HG03039 (cell line): Measurements from ENCODE around the gene ZC3H8.
"Not testable (repeated sequence)": the region's sequence is repeated elsewhere in the genome, so short reads cannot be mapped to it uniquely, and the experiment has no call there.

Source experiments
- ATAC-seq: cut with Tn5 transposase; IDR thresholded peaks from one replicate; pipeline ENCODE4 v1.9.1; 2021; ENCODE audit warnings: mild to moderate bottlenecking, moderate library complexity; ENCODE audit not compliant: unreplicated experiment

ZC3H8 gene

DNA sequence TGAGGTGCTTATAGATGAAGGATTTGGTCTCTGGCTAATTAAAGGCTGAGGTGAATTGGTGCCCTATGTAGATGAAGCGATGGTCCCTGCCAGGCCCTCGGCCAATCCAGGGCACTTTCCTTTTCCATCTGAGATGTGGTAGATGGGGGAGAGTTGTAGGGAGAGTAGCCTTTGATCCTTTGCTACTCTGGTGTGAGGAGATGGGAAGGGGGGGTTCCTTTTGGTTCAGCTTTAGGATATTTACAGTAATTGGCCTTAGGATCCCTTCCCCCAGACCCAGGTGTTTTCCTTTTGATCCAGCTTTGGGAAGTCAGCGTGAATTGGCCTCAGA, 5.4 kb upstream of the ZC3H8 start:
- no peak for ATAC-seq

DNA sequence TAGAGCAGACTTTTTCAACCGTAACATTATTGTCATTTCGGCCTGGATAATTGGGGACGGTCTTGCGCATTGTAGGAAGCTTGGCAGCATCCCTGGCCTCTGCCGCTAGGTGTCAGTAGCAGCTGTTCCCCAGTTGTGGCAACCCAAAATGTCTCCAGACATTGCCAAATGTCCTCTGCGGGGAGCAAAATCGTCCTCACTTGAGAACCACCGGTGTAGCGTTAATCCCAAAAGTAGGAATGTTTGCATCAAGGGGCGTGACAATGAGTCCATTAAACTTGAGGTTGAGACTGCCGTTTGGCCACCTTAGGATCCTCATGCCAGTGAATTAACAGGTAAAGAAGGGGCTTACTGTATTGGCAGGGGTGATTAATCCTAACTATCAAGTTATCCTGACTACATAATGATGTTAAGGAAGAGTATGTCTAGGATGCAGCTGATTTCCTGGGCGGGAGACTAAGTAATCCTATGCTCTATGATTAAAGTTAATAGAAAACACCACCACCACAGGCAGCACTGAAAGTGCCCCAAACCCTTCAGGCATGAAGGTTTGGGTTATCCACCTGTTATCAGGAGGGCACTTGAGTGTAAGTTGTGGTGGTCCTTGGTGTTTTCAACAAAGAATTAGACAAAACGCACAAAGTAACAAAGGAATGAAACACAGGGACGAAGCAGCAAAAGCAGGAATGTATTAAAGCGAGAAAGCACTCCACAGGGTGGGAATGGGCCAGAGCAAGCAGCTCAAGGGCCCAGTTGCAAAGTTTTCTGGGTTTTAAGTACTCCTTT, 4.9 kb upstream of the ZC3H8 start:
- no peak for ATAC-seq

DNA sequence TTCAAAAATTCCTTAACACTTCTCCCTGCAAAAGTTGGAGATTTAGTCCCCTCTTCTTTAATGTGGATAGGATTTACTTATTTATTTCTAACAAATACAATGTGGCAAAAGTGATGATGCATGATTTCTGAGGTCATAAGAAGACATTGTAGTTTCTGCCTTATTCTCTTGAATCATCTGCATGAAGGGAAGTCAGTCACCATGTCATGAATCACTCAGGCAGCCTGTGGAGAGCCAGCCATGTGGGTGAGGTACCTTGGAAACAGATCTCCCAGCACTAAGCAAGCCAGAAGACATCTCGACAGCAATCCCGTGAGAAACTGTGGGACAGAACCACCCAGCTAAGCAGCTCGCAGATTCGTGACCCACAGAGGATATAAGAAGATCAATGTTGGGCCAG, 2.7 kb upstream of the ZC3H8 start:
- ATAC-seq: no peak

DNA sequence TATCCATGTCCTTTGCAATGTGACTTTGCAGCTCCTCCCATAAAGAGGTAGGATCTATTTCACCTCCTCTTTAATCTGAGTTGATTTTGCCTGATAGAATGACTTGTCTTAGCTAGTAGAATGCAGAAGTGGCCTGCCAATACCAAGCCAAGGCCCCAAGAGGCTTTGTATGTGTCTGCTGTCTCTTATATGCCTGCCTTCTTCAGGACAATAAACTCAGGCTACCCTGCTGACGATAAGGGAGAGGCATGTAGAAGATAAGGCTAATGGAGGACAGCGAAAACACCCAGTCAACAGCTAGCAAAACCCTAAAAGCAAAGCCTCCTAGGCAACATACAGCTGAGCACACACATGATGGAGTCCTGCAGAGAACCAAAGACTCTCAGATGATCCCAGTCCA, 1.8 kb upstream of the ZC3H8 start:
- no peak for ATAC-seq

DNA sequence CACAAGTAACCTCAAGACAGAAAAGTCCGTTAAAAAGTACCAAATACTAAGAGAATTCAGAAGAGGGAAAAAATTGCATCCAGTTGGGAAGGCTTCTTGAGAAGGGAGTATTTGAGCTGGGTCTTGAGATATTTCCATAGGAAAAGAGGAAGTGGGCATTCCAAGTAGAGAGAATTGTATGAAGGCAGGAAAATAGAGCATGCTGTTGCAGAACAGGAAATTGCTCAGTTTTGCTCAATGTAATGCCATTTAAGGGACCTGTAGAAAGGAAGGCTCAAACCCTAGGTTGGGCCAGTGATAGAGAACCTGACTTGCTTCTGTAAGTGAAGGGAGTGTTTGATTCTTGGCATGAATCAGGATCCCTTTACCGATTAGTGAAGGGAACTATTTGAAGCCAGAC, 1.0 kb upstream of the ZC3H8 start:
- ATAC-seq: no peak

DNA sequence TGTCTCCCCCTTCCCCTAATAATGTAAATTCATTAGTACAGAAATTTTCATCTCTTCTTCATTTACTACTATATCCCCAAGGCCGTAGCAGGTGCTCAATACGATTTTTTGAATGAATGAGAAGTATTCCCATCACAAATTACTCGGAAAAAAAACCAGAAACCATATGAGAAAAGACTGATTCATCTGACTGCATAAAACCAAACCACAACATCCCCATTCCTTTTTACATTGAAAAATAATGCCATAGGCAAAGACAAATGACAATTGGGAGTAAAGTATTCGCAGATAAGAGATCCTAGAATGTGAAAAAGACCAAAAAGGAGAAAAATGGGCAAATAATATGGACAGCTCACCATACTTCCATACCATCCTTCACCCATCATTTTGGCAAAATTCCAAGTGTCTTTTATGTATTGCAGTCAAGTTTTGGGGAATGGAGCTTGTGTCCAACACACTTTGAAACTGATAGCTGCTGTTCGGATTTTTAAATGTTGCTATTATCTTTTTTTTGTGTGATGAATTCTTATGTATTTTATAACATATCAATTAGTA, 1.5 kb downstream of the ZC3H8 start:
- ATAC-seq: no peak

DNA sequence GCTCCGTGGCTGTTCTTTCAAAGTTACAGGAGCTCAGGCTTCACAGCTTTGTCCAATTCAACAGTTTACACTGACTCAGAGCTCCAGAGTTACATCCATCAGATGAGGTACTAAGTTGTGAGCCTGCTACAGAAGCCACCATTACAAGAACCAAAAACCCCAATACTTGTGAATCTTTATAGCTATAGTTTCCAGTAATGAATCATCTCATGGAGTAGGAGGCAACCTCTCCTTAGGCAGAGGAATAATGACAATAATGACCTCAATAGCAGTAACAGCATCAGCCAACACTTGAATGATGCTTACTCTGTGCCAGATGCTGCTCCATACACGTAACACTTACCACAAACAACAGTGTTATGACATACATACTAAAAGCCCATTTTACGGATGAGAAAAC, 3.6 kb downstream of the ZC3H8 start:
- no peak for ATAC-seq

DNA sequence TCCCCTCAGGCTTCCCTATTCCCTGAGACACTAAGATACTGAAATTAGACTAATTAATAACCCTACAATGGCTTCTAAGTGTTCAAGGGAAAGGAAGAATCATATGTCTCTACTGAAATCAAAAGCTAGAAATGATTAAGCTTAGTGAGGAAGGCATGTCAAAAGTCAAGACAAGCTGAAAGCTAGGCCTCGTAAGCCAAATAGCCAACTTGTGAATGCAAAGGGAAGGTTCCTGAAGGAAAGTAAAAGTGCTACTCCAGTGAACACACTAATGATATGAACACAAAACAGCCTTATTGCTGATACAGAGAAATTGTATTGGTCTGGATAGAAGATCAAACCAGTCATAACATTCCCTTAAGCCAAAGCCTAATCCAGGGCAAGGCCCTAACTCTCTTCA, 10.0 kb downstream of the ZC3H8 start:
- no peak for ATAC-seq

DNA sequence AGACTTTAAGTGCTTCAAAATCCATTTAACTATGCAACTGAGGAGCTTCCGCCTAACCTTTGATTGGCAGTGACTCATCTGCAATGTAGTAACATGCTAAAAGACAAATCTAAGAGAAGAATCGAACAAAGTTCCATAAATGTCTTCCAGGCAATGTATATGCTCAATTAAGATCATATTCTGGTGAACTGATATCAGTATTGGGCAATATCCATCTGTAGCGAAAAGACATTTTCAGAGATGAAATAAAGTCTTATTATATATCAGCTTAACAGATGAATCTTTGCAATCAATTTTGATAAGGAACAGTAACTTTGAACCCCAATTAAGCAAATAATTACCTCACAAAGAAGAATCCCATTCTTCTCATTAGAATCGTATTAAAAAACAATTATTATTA, 11.6 kb downstream of the ZC3H8 start:
- no peak for ATAC-seq

DNA sequence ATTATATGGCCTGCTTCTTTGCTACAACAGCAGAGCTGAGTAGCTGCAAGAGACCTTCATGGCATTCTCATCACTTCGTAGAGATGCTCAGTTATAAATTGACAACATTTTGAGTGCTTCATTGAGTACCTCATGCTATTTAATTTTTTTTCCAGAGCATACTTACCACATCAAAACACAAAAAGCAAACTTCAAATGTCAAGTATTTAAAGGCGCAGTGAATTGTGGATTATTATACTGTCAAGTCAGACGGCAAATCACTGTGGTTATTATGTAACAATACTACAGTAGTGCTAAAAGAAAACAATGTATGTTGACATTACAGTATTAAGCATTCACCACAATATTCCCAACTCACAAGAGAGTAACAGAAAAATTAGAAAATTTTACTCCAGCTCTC, 12.5 kb downstream of the ZC3H8 start:
- no peak for ATAC-seq

DNA sequence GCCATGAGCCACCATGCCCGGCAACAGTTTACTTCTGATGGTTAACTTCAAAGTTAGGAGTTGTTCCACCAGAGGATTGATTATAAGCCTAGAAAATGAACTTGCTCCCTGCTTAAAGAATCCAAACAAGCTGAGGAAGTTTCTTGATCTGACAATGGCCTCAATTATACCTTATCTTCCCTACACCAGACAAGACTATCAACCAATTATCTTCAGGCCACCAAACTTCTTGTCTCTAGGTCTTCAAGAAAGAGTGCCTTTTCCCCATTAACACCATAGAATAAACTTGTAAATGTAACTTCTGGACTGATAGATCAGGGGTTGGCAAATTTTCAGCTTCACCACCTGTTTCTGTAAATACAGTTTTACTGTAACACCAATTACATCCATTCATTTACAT, 15.0 kb downstream of the ZC3H8 start:
- no peak for ATAC-seq

DNA sequence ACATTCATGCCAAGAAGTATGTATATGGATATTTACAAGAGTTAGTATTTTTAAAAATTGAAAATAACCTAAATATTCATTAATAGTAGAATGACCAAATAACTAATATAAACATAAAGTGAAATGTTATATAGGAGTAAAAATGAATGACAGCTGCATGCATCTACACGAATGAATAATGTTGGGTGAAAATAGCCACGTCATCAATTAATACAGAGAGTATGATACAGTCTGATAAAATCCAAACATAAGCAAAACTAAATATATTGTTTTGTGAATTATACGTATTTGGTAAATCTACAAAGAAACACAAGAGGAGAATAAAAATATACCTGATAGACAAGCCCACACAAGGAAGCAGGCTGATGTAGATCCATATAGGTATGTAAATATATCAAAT, 24.5 kb downstream of the ZC3H8 start:
- no peak for ATAC-seq

DNA sequence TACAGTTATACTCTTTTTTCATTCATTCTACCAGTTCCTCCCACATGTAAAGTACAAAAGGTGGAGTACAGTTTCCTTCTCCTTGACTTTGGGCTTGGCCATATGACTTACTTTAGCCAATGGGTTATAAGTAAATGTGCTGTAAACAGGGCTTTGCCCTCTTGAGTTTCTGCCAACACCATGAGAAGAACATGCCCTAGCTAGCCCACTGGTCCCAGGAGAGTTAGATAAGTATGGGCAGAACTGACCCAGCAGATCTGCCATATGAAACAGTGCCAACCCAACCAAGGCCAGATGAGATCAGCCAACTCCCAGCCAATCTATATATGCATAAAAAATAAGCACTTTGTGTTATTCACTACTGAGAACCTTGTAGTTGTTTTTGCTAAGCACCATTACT, 25.5 kb downstream of the ZC3H8 start:
- no peak for ATAC-seq

DNA sequence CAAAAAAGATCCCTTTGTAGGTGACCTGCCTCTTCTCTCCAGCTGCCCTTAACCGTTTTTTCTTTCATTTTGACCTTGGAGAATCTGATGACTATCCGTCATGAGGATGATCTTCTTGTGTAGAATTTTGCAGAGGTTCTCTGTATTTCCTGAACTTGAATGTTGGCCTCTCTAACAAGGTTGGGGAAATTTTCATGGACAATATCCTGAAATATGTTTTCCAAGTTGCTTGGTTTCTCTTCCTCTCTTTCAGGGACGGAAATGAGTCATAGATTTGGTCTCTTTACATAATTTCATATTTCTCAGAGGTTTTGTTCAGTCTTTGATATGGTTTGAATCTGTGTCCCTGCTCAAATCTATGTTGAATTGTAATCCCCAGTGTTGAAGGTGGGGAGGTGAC, 34.0 kb downstream of the ZC3H8 start:
- no peak for ATAC-seq

DNA sequence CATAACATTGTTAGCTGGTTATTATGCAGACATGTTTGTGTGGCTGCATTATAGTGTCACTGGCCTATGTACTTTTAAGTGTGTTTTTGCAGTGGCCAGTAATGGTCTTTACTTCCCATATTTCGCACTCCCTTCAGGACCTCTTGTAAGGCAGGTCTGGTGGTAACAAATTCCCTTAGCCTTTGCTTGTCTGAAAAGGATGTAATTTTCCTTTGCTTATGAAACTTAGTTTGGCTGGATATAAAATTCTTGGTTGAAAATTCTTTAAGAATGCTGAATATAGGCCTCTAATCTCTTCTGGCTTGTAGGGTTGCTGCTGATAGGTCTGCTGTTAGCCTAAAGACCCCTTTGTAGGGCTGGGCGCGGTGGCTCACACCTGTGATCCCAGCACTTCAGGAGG, 34.7 kb downstream of the ZC3H8 start:
- no peak for ATAC-seq

DNA sequence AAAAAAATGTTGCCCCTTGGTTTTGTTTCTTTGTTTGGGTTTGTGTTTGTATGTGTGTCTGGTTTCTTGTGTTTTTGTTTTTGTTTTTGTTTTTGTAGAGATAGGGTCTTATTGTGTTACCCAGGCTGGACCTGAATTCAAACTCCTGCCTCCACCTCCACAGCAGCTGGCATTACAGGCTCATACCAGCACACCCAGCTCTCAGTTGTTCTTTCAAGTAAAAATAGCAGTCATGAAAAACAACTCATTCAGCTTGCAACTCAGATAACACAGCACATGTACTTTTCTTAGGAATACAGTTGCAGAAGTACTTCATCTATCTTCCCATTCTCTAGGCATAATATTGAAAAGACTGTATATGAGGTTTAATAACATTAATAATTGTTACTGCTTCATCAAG, 37.0 kb downstream of the ZC3H8 start:
- ATAC-seq: no peak

DNA sequence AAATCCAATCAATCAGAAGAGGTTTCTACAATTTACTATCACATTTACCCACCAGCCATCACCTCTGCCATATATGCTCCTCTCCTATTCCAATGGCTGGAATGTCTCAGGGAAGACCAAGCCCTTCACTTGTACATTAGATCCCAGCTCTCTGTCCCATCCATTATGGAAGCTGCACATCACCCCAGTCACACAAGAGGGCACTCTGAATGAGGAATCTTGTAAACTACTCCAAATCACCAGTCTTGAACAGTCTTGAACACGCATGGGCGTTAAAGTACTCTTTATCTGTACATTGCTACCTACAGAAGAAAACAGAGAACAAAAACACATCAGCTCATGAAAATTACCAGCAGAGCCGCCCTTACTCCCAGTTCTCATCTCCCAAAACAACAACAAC, 38.7 kb downstream of the ZC3H8 start:
- no peak for ATAC-seq

DNA sequence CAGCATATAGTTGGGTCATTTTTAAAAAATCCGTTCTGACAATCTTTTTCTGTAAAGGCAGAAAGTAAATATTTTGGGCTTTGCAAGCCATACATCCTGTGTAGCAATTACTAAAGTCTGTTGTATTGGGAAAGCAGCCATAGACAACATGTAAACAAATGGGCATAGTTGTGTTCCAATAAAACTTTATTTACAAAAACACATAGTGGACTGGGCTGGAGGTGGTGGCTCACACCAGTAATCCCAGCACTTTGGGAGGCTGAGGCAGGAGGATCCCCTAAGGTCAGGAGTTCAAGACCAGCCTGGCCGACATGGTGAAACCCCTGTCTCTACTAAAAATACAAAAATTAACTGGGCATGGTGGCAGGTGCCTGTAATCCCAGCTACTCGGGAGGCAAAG, 46.9 kb downstream of the ZC3H8 start:
- not testable (repeated sequence) for ATAC-seq

DNA sequence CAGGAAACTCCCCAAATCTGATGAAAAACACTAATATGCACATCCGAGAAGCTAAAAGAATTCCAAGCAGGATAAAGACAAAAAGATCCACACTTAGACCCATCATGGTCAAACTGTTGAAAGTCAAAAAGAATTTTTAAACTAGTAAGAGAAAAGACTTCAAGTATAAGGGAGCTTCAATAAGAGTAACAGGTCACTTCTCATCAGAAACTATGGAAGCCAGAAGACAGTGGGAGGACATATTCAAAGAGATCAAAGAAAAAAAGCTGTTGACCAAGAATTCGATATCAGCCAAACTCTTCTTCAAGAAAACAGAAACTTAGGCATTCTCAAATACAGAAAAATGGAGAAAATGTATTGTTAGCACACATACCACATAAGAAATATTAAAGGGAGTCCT, 50.4 kb downstream of the ZC3H8 start:
- ATAC-seq: no peak

DNA sequence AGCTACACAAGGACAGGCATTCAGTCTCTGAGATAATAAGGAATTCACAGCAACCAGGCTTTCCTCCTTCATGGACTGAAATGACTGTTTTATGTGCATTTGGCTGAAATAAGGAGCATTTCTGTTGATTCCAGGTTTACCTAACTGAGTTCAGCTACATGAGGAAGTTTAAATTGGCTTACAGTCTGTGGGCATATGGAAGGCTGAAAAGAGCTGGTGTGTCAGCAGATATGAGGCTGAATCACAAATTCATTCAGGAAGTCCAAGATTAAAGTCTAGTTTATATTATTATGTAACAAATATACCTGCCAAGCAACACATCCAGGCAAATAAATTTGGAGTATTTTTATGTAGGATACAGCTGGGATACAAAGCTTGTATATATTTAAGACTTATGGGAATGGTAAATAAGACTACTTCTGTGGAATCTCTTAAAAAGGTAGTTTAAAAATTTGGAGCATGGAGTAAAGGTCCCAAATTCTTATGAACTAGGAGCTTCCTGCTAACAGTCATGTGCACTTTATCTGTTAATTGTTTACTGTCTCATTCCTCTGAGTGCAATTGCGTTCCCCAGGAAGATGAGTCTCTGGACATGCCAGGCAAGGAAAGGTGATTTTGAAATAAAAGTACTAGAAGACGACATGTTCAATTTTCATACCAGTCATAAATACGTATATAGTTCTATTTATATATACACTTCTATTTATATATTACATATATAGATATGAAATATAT, 53.0 kb downstream of the ZC3H8 start:
- ATAC-seq: no peak

DNA sequence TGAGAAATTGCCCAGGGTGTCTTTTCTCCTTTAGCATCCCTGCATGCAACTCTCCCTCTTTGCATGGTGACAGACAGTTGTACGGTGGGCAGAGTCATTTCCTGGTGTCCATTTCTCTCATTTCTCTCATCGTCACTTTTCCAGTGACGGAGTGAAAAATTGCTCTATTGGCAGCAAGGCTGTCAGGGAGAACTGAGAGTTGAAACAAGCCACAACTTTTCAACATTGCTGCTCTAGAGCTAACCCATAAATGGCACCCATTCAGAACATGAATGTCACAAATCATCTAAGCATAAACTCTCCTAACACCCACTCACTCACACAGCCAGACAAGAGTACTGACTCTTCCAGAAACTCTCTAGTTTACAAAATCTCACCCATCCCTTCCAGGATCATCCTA, 55.7 kb downstream of the ZC3H8 start:
- no peak for ATAC-seq

DNA sequence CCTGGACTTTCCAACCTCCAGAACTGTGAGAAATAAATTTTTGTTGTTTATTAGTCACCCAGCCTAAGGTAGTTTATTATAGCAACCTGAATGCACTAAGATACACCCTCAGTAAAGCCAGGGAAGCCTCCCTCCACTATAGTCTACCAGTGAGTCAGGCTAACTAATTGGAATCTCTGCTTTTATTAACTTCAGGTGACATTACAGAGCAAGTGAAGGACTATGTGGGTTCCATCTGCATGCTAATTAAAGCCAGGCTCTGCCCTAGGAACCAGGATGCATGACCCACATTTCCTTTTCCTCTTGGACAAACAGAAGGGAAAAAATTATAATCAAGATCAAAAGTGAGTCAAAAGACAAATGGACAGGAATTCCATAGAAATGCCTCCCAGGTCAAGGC, 56.1 kb downstream of the ZC3H8 start:
- ATAC-seq: no peak

DNA sequence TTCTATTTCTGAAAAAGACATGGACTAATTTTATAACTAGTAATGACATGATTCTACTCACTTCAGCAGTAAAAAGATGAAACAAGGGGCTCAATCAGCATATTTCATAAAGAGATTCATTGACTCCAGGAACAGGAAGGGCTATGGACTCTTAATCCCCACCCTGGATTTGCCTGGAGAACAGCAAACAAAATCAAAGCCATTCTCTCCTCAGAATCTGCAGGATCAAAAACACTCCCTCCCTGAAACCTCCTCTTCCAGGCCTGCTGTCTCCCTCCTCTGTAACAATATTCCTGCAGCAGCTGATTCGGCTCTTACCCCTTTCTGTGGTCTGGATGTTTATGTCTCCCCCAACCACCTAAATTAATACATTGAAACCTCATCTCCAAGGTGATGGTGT, 57.0 kb downstream of the ZC3H8 start:
- ATAC-seq: no peak
